Measurements from ENCODE around the gene SORBS2.

DNA sequence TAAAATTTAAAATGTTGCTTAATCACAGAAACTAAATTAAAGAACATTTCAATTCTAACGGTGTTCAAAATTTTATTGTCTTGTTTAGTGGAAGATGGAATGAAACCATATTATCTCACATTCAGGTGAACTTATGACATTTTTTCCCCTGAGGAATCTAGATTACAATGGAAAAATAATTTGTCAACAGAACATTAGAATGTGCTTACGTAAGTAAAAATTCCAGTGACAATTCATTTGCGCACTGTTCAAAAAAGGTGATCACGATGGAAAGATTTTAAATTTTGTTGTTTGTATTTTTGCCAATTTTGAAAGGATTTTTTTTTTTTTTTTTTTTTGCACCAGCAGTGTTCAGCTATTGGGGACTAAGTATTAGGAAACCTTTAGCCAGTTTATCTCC, 23.3 kb upstream of the SORBS2 start:
- no peak for TF ChIP-seq POLR2A (IDR thresholded peaks at IDR 0.05)
- TF ChIP-seq EP300 (IDR thresholded peaks at IDR 0.05), result no peak

Data from gastroesophageal sphincter (tissue), 2 donors.